CD4-positive, alpha-beta T cell (primary cell): Measurements from ENCODE around the gene GPD1L. TPM values are rescaled to one million over a fixed set of nuclear protein-coding genes. Genes with fewer than 3 reads are reported as not detected.

Source experiments
- ATAC-seq: fragments of 200-7000 bp; cut with Tn5 transposase; one replicate; pipeline ENCODE4 v1.10.0; 2022; ENCODE audit warnings: mild to moderate bottlenecking; ENCODE audit not compliant: poor library complexity
- CTCF ChIA-PET: fragments of 350-600 bp; sonication (Branson Sonifier 250); formaldehyde crosslinking; loops from one replicate; lab custom pipeline; 2021; ENCODE audit warnings: antibody characterized with exemption, inconsistent platforms; lab: Charles Lee
- POLR2A ChIA-PET: fragments of 350-600 bp; sonication (Branson Sonifier 250); formaldehyde crosslinking; loops from one replicate; lab custom pipeline; 2021; ENCODE audit warnings: antibody characterized with exemption, inconsistent platforms; lab: Charles Lee
- DNase-seq, 14 experiments: peaks; one replicate each; pipeline ENCODE4 v3.0.0-alpha.2; 2013 to 2020; ENCODE audit warnings: mixed read lengths in 2 of 14
- H3K27ac ChIP-seq, 2 donors: one replicate each; pipeline versions ENCODE4 v1.5.1 to v1.7.0; 2013; ENCODE audit warnings: low read length in 2 of 2, low read depth in 1 of 2, mild to moderate bottlenecking in 1 of 2
- H3K27me3 ChIP-seq, 2 experiments: 1 replicate in 1 of 2; 2 replicates in 1 of 2; pipeline versions ENCODE4 v1.6.1 to v1.7.0; 2013; ENCODE audit warnings: low read length in 2 of 2, control low read depth in 1 of 2, mild to moderate bottlenecking in 1 of 2, moderate library complexity in 1 of 2; ENCODE audit not compliant: insufficient read depth in 2 of 2, control insufficient read depth in 1 of 2
- H3K36me3 ChIP-seq: one replicate; pipeline ENCODE4 v1.6.1; 2013; ENCODE audit warnings: low read length, control low read depth; ENCODE audit not compliant: insufficient read depth
- H3K4me1 ChIP-seq: one replicate; pipeline ENCODE4 v1.6.1; 2013; ENCODE audit warnings: low read length, control low read depth; ENCODE audit not compliant: insufficient read depth
- H3K4me3 ChIP-seq: one replicate; pipeline ENCODE4 v1.5.1; 2013; ENCODE audit warnings: mild to moderate bottlenecking, low read length, moderate library complexity
- H3K9me3 ChIP-seq, 2 experiments: 1 replicate in 1 of 2; 2 replicates in 1 of 2; pipeline versions ENCODE4 v1.6.1 to v1.7.0; 2013; ENCODE audit warnings: low read length in 2 of 2, mild to moderate bottlenecking in 2 of 2, control low read depth in 1 of 2, moderate library complexity in 1 of 2; ENCODE audit not compliant: control insufficient read depth in 1 of 2, insufficient read depth in 1 of 2
- H3K27ac Mint-ChIP-seq: one replicate; pipeline ENCODE4 v1.8.0; 2020; ENCODE audit warnings: mixed read lengths
- H3K27me3 Mint-ChIP-seq: one replicate; pipeline ENCODE4 v1.8.0; 2021; ENCODE audit warnings: mixed read lengths
- H3K36me3 Mint-ChIP-seq: one replicate; pipeline ENCODE4 v1.8.0; 2021; ENCODE audit warnings: low read depth, mixed read lengths
- H3K4me1 Mint-ChIP-seq: one replicate; pipeline ENCODE4 v1.8.0; 2021; ENCODE audit warnings: low read depth, mixed read lengths
- H3K4me3 Mint-ChIP-seq: one replicate; pipeline ENCODE4 v1.8.0; 2020; ENCODE audit warnings: mild to moderate bottlenecking, mixed read lengths
- H3K9me3 Mint-ChIP-seq: one replicate; pipeline ENCODE4 v1.8.0; 2020; ENCODE audit warnings: mixed read lengths
- intact Hi-C, 2 experiments: fragments of 100-400 bp; cut with DNase I in 1 of 2; cut with micrococcal nuclease in 1 of 2; formaldehyde crosslinking; loops; one replicate each; pipeline versions ENCODE4 v1.15.1 to v1.9.0; 2023 to 2025; cut with DNase I, micrococcal nuclease
- total RNA-seq, 174 experiments: library from RNA in 2 of 174; stranded (reverse) in 2 of 174; gene quantifications; one replicate each; pipeline ENCODE4 v1.2.3 and lab custom pipeline; 2021 to 2026
- TF ChIP-seq, protein P1 (sequence below): fragments of 200-600 bp; IDR thresholded peaks from one replicate; pipeline ENCODE4 v1.8.0; 2022; ENCODE audit warnings: antibody characterized with exemption, mild to moderate bottlenecking

GPD1L gene
- total RNA-seq, 2 experiments from 2014 or later = 15.3 to 16.0 TPM

DNA sequence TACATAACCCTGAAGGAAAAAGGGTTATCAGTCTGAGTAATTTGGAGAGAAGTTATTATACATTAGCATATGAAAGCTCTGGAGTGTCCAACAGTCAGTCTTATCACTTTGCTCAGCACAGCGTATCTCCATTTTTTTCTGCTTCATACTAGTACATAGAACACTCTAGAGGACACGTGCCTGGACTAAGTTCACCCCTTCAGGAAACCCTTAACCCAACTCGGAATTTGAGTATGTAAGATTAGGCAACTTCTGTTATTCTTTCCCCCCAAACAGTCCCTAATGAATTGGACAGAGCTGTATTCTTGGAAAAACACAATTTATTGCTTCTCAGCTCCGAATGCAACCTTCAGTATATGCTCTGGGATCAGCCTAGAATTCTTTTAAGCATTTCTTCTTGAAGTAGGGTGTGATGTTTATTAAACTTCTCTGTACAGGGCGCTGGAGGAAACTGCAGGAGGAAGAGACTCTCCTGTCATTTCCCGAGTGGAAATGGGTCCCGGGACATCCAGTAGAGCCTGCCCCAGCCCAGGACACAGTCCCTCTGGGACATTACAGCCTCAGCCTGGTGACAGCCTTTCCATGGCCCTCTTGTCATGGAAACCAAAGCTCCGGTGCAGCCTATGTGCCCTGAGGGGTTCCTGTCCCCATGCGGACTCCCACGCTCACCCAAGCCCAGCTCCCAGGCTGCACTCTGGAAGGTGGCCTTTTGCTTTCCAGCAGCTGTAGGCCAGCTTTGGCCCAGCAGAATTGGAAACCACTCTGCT, 94.8 kb downstream of the GPD1L start:
- no peaks in the 10 kb centered on the region for H3K4me1 Mint-ChIP-seq
- TF ChIP-seq, protein P1, sequence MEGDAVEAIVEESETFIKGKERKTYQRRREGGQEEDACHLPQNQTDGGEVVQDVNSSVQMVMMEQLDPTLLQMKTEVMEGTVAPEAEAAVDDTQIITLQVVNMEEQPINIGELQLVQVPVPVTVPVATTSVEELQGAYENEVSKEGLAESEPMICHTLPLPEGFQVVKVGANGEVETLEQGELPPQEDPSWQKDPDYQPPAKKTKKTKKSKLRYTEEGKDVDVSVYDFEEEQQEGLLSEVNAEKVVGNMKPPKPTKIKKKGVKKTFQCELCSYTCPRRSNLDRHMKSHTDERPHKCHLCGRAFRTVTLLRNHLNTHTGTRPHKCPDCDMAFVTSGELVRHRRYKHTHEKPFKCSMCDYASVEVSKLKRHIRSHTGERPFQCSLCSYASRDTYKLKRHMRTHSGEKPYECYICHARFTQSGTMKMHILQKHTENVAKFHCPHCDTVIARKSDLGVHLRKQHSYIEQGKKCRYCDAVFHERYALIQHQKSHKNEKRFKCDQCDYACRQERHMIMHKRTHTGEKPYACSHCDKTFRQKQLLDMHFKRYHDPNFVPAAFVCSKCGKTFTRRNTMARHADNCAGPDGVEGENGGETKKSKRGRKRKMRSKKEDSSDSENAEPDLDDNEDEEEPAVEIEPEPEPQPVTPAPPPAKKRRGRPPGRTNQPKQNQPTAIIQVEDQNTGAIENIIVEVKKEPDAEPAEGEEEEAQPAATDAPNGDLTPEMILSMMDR = no peak
- no peaks in the 10 kb centered on the region for H3K36me3 ChIP-seq
- peaks cover 0 to 2% of the 10 kb centered on the region in 2 experiments for H3K27me3 ChIP-seq
- H3K4me1 ChIP-seq = no peaks in the 10 kb centered on the region
- H3K4me3 Mint-ChIP-seq = no peak overlapping the region
- ATAC-seq = no peak
- DNase-seq = no peak
- H3K36me3 Mint-ChIP-seq = no peaks in the 10 kb centered on the region
- ChIA-PET POLR2A (no interaction called here), CTCF (no interaction called here)
- intact Hi-C loops = no loop called here
- no peak overlapping the region for H3K4me3 ChIP-seq
- H3K27me3 Mint-ChIP-seq = peaks cover 12% of the 10 kb centered on the region
- H3K27ac Mint-ChIP-seq = no peak overlapping the region
- no peak overlapping the region for H3K27ac ChIP-seq
- H3K9me3 ChIP-seq = no peaks in the 10 kb centered on the region
- H3K9me3 Mint-ChIP-seq = no peaks in the 10 kb centered on the region

DNA sequence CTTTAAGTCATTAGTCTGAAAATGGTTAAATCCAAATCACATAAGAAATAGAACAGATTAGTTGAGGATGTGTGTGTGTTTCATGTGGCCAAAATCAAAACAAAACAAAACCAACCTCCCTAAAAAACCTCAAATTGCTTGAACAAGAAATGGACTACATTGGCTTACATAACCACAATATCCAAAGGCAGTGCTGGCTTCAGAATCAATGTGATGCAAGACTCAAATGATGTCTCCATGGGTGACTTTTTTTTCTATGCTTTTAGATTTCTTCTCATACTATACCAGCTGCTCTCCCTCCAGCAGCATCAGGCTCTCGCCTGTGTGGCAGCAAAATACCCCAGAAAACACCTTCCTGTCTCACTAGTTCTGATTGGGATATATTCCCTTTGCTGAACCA, 96.1 kb downstream of the GPD1L start:
- H3K4me3 ChIP-seq = no peak overlapping the region
- no peaks in the 10 kb centered on the region for H3K9me3 ChIP-seq
- ATAC-seq = no peak
- CTCF ChIA-PET = no interaction called here
- POLR2A ChIA-PET = no interaction called here
- no peaks in the 10 kb centered on the region for H3K27me3 ChIP-seq
- H3K9me3 Mint-ChIP-seq = no peaks in the 10 kb centered on the region
- H3K4me1 Mint-ChIP-seq = no peaks in the 10 kb centered on the region
- no peaks in the 10 kb centered on the region for H3K36me3 ChIP-seq
- H3K27ac ChIP-seq = no peak overlapping the region
- TF ChIP-seq, protein P1 = no peak
- H3K27me3 Mint-ChIP-seq = peaks cover 6% of the 10 kb centered on the region
- H3K27ac Mint-ChIP-seq = no peak overlapping the region
- intact Hi-C loops = no loop called here
- H3K4me3 Mint-ChIP-seq = no peak overlapping the region
- DNase-seq = no peak
- H3K36me3 Mint-ChIP-seq = no peaks in the 10 kb centered on the region
- H3K4me1 ChIP-seq = no peaks in the 10 kb centered on the region

DNA sequence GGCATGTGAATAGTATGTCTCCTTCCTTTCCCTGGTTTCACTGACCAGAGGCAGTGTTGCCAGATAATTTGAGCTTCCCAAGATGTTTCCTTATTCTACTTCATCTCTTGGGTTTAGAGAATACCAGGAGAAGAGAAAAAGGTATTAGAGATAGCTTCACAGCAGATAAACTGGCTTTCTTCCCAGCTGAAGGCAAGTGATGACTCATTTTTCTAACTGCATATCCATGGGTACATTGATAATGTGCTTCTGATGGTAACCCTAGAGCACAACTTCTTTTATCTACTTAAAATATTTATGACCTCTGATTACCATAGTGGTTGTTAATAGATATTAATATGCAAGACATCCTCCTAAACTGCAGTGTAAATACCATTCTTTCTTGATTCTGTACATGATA, 97.4 kb downstream of the GPD1L start:
- no peak overlapping the region for H3K4me3 Mint-ChIP-seq
- H3K36me3 Mint-ChIP-seq = no peaks in the 10 kb centered on the region
- no peaks in the 10 kb centered on the region for H3K4me1 ChIP-seq
- intact Hi-C loops = no loop called here
- no peak overlapping the region for H3K27ac Mint-ChIP-seq
- ChIA-PET CTCF (no interaction called here), POLR2A (interaction anchor here (1.1 kb wide), 1 partner anchor 35 kb away, joined by 3 read pairs; the partner anchor contains the start of gene CMTM8)
- H3K27me3 ChIP-seq = no peaks in the 10 kb centered on the region
- DNase-seq (no peak), ATAC-seq (no peak)
- H3K9me3 ChIP-seq = no peaks in the 10 kb centered on the region
- no peaks in the 10 kb centered on the region for H3K9me3 Mint-ChIP-seq
- H3K4me3 ChIP-seq = no peak overlapping the region
- TF ChIP-seq, protein P1 = no peak
- H3K27me3 Mint-ChIP-seq = peaks cover 6% of the 10 kb centered on the region
- H3K36me3 ChIP-seq = no peaks in the 10 kb centered on the region
- H3K27ac ChIP-seq = no peak overlapping the region
- H3K4me1 Mint-ChIP-seq = no peaks in the 10 kb centered on the region
